Measurements from ENCODE around the gene PPP1R8.

Gene PPP1R8

DNA sequence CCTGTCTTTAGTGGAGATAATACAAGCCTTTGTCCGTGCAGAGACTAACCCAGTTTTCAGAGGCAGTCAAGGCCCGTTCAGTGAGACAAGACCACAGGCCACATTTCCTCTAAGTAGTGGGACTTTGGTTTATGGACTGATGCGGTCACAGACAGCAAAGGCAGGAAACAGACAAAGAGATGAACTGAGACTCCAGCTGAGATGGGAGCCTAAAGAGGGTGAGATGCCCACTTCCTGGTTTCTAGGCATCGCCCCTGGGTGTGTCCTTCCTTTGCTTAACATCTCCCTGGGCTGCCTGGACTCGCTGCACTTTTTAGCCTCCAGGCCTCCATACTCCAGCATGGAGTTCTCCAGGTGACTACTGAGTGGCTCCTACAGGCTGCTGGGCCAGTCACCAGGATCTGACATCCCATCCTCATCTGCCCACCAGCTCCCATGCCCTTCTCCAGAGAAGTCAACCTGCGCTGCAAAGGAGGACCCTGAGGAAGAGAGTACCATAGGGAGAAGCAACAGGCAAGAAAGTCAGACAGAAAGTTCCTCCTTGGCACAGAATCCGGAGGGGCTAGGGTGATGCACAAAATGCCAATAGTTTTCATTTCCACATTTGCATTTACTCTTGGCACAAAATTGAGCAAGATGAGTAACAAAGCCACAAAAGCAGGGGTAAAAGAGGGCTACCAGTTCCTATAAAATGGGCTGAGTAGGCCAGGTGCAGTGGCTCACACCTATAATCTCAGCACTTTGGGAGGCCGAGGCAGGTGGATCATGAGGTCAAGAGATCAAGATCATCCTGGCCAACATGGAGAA lies 56.8 kb downstream of the PPP1R8 start:
- peaks cover 7% of the 10 kb centered on the region for H3K36me3 ChIP-seq (replicated peaks)
- TF ChIP-seq CTCF (IDR thresholded peaks at IDR 0.05; ENCODE audit: low read depth, low read length, missing control alignments): no peak
- H3K4me3 ChIP-seq (ENCODE audit: low read depth, low read length): no peak overlapping the region
- no peak overlapping the region for H3K27ac ChIP-seq
- DNase-seq: no peak
- in situ Hi-C loops (cut with HindIII; ENCODE audit: low pct_ligation_motif_present, low sequenced_read_pairs): no loop called here
- H3K27me3 ChIP-seq (replicated peaks): no peaks in the 10 kb centered on the region

GRCh38 chr1:27889506-27889905 lies 58.9 kb downstream of the PPP1R8 start:
- Histone ChIP-seq H3K27me3 (replicated peaks) (no peaks in the 10 kb centered on the region), H3K27ac (no peak overlapping the region), H3K36me3 (replicated peaks) (peaks cover 27% of the 10 kb centered on the region), H3K4me3 (ENCODE audit: low read depth, low read length) (no peak overlapping the region)
- no peak for TF ChIP-seq CTCF (IDR thresholded peaks at IDR 0.05; ENCODE audit: low read depth, low read length, missing control alignments)
- in situ Hi-C loops (cut with HindIII; ENCODE audit: low pct_ligation_motif_present, low sequenced_read_pairs): no loop called here
- DNase-seq: no peak

DNA sequence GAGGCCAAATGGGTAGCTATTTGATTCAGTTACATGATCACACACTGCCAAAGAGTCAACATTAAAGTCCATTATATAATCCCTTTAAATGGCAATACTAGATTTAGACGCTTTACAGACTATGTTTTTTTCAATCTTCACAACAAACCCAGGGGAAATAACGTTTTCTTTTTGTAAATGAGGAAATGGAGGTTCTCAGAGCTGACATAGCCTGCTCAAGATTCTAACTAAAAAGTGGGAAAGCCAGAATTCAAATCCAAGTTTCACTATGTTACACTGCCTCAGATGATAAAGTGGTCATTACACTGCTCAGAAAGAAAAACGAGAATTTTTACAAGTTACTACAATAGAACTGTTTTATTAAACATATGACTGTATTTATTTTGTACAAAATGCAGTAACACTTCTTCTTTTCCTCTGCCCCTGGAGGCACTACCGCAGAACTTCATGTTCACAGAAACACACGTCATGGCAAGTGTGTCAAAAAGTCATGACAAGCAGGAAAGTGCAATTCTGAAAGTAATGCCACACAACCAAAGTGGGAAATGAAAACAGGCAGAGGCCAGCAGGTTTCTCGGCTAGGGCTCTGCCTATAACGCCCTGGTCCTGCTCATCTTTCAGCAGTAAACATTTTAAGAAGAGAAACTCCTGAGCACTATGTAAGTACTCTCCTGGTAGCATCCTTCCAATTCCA lies 60.8 kb downstream of the PPP1R8 start:
- H3K4me3 ChIP-seq (ENCODE audit: low read depth, low read length): no peak overlapping the region
- TF ChIP-seq CTCF (IDR thresholded peaks at IDR 0.05; ENCODE audit: low read depth, low read length, missing control alignments): no peak
- H3K36me3 ChIP-seq (replicated peaks): peaks cover 41% of the 10 kb centered on the region
- H3K27ac ChIP-seq: no peak overlapping the region
- no peak for DNase-seq
- in situ Hi-C loops (cut with HindIII; ENCODE audit: low pct_ligation_motif_present, low sequenced_read_pairs): no loop called here
- no peaks in the 10 kb centered on the region for H3K27me3 ChIP-seq (replicated peaks)

DNA sequence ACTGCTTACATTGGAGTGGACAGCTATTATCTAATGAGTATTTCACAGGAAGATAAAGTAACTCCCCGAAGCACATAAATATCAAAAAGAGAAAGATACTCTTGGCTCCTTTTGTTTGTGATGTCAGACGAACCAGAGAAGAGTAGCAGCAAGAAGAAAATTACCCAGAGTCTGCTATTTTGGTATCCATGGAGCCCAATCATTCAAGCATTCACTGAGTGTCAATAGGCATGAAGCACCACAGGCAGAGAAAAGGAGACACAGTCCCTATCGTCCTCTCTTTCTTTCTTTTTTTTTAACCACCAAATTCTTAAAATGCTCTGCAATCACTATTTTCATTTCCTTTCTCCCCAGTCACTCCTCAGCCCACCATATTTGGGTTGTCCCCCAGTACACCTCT lies 63.9 kb downstream of the PPP1R8 start:
- DNase-seq: no peak
- Histone ChIP-seq H3K27me3 (replicated peaks) (no peaks in the 10 kb centered on the region), H3K36me3 (replicated peaks) (peaks cover 46% of the 10 kb centered on the region), H3K27ac (no peak overlapping the region), H3K4me3 (ENCODE audit: low read depth, low read length) (no peak overlapping the region)
- in situ Hi-C loops (cut with HindIII; ENCODE audit: low pct_ligation_motif_present, low sequenced_read_pairs): no loop called here
- TF ChIP-seq CTCF (IDR thresholded peaks at IDR 0.05; ENCODE audit: low read depth, low read length, missing control alignments): no peak

Measured in brain microvascular endothelial cell (primary cell).